Upper lobe of right lung (tissue), 1 donor: ENCODE data around the gene ATP13A4. TPM values are rescaled to one million over a fixed set of nuclear protein-coding genes. Genes with fewer than 3 reads are reported as not detected.

Source experiments
- ATAC-seq: fragments of 200-7000 bp; cut with Tn5 transposase; one replicate; pipeline ENCODE4 v1.9.1; 2020; ENCODE audit warnings: mild to moderate bottlenecking, moderate library complexity
- DNase-seq: peaks from one replicate; pipeline ENCODE4 v3.0.0-alpha.2; 2020
- H3K27ac ChIP-seq: fragments of 200-600 bp; one replicate; pipeline ENCODE4 v1.8.0; 2022
- H3K27me3 ChIP-seq: fragments of 200-600 bp; one replicate; pipeline ENCODE4 v1.8.0; 2022; ENCODE audit warnings: mild to moderate bottlenecking
- H3K36me3 ChIP-seq: fragments of 200-600 bp; one replicate; pipeline ENCODE4 v1.8.0; 2022
- H3K4me1 ChIP-seq: fragments of 200-600 bp; one replicate; pipeline ENCODE4 v1.8.0; 2022
- H3K4me3 ChIP-seq: fragments of 200-600 bp; one replicate; pipeline ENCODE4 v1.8.0; 2022; ENCODE audit warnings: mild to moderate bottlenecking
- H3K9me3 ChIP-seq: fragments of 200-600 bp; one replicate; pipeline ENCODE4 v1.8.0; 2022
- intact Hi-C: fragments of 100-400 bp; cut with DNase I; formaldehyde crosslinking; loops from one replicate; pipeline ENCODE4 v1.11.0; 2022
- total RNA-seq: library from RNA; stranded (reverse); fragmentation: NEBNext Ultra II Directional; extraction: Animal tissue kit (Norgen Biotek cat#: 25700); gene quantifications from one replicate; pipeline ENCODE4 v1.2.1, GENCODE V29; 2021
- TF ChIP-seq, protein P1 (sequence below): fragments of 200-600 bp; IDR thresholded peaks from one replicate; pipeline ENCODE4 v1.8.0; 2022; ENCODE audit warnings: antibody characterized with exemption
- donor health status: DM: no; HTN: yes; CAD: no; lungs with severe emphysema.

ATP13A4 gene
- total RNA-seq, 1 donor from 2014 or later: 248 TPM

DNA sequence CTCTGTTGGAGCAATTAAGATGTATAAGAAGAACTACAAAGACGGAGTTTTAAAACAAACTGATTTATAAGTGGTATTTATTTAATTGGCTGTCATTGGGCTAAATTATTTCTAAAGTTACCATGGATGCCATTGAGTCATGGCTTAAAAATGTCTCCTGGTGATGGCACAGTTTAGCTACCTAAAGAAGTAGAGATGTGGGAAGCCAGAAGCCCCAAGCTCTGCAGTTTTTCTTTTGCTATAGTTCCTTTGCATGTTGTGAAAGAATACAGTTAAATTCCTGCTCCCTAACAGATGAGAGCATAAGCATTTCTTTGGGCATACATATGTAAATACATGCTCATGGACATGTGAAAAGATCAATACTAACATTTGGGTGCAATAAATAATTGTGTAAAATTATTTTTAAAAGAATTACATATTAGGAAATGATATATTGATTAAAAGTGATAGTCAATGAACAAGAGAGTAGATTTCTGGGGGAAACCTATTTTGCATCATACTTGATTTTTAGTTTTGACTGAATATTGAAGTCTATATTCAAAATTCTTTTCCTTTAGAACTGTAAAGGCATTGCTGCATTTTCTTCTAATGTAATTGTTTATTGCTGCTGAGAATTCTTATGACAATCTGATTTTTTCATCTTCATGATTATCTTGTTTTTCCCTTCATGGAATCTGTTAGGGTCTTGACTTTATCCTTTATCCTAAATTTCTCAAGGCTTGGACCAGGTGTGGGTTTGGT, 40.4 kb upstream of the ATP13A4 start:
- Histone ChIP-seq H3K36me3 (peaks cover 11% of the 10 kb centered on the region), H3K4me3 (no peak overlapping the region), H3K9me3 (no peaks in the 10 kb centered on the region), H3K27ac (no peak overlapping the region), H3K4me1 (peaks cover 26% of the 10 kb centered on the region), H3K27me3 (no peaks in the 10 kb centered on the region)
- no peak for DNase-seq
- no peak for ATAC-seq
- TF ChIP-seq, protein P1, sequence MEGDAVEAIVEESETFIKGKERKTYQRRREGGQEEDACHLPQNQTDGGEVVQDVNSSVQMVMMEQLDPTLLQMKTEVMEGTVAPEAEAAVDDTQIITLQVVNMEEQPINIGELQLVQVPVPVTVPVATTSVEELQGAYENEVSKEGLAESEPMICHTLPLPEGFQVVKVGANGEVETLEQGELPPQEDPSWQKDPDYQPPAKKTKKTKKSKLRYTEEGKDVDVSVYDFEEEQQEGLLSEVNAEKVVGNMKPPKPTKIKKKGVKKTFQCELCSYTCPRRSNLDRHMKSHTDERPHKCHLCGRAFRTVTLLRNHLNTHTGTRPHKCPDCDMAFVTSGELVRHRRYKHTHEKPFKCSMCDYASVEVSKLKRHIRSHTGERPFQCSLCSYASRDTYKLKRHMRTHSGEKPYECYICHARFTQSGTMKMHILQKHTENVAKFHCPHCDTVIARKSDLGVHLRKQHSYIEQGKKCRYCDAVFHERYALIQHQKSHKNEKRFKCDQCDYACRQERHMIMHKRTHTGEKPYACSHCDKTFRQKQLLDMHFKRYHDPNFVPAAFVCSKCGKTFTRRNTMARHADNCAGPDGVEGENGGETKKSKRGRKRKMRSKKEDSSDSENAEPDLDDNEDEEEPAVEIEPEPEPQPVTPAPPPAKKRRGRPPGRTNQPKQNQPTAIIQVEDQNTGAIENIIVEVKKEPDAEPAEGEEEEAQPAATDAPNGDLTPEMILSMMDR: no peak
- intact Hi-C loops: no loop called here

- Histone ChIP-seq H3K36me3 (peaks cover 11% of the 10 kb centered on the region), H3K4me3 (peak overlapping the region; percentile 97), H3K27ac (peak overlapping the region; percentile 93), H3K4me1 (peaks cover 26% of the 10 kb centered on the region), H3K27me3 (no peaks in the 10 kb centered on the region), H3K9me3 (no peaks in the 10 kb centered on the region)
- TF ChIP-seq, protein P1: no peak
- no peak for ATAC-seq
- DNase-seq: no peak
- intact Hi-C loops: no loop called here
Measured at GRCh38 chr3:193593668-193594030, 39.0 kb upstream of the ATP13A4 start.

DNA sequence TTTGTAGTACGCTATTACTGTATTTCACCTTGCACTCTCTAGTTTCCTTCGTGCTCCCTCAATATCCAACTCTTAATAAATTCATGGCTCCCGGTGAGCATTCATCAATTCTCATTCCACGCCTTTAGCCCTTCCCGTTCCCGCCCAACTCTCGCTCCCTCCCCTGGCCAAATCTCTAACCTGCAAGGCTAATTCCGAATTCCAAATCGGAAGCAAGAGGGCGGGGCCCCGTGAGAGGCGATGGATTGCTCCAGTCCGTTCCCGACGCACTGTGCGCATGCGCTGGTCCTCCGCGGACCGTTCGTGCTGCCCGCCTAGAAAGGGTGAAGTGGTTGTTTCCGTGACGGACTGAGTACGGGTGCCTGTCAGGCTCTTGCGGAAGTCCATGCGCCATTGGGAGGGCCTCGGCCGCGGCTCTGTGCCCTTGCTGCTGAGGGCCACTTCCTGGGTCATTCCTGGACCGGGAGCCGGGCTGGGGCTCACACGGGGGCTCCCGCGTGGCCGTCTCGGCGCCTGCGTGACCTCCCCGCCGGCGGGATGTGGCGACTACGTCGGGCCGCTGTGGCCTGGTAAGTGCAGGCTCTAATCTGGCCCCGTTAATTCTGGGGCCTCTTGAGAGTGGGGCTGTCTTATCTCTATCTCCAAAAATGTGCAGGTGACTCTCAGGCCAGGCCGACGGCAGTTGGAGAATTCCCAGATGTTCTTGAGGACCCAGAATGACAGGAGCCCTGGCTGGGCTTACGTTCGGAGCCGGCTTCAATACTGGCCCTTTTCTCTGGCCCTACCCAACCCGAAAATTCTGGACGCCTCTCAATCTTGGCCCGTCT, 38.4 kb upstream of the ATP13A4 start, which contains the start of gene OPA1:
Gene OPA1, plus strand, starts transcription at position 368 of the 827 bp plus-strand sequence. Its CDS starts 170 bp downstream, at position 538.
- intact Hi-C loops: no loop called here
- H3K27ac ChIP-seq: peak within 1 kb of the TSS; percentile 93
- H3K9me3 ChIP-seq: no peaks in the 10 kb centered on the region
- DNase-seq (peak; percentile 99), ATAC-seq (peak; percentile 98)
- no peaks in the 10 kb centered on the region for H3K27me3 ChIP-seq
- H3K4me3 ChIP-seq: peak within 1 kb of the TSS; percentile 97
- H3K4me1 ChIP-seq: peaks cover 26% of the 10 kb centered on the region
- TF ChIP-seq, protein P1: peak; percentile 45
- peaks cover 11% of the 10 kb centered on the region for H3K36me3 ChIP-seq

DNA sequence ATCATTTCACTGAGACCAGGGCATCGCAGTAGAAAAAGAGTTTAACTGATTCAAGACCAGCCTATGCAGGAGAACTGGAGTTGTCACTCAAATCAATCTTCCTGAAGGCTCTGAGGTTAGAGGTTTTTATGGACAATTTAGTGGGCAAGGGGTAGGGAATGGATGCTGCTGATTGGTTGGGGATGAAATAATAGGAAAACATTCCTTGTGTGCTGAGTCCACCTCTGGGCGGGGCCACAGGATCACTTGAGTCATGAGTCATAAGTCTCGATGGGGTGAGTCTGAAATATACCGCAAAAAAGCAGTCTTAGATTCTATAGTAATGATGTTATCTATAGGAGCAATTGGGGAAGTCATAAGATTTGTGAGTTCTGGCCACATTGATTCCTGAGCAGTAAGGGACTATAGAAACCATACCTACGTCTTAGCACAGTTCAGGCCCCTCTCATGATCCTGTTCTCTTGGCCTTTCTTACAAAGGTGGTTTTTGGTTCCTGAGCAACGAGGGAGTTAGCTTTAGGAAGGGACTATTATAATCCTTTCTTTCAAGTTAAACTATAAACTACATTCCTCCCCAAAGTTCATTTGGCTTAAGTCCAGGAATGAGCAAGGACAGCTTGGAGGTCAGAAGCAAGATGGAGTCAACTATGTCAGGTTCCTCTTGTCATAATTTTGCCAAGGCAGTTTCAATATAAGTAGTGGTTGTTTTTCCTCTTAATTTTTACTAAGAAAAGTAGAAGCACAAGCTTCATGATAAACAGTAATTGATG, 35.6 kb upstream of the ATP13A4 start:
- Histone ChIP-seq H3K36me3 (no peaks in the 10 kb centered on the region), H3K4me3 (no peak overlapping the region), H3K27ac (no peak overlapping the region), H3K9me3 (no peaks in the 10 kb centered on the region), H3K27me3 (no peaks in the 10 kb centered on the region), H3K4me1 (peaks cover 21% of the 10 kb centered on the region)
- DNase-seq (no peak), ATAC-seq (no peak)
- TF ChIP-seq, protein P1: no peak
- intact Hi-C loops: no loop called here

GRCh38 chr3:193589616-193590015, 34.9 kb upstream of the ATP13A4 start:
- peaks cover 14% of the 10 kb centered on the region for H3K4me1 ChIP-seq
- H3K4me3 ChIP-seq: no peak overlapping the region
- DNase-seq (no peak), ATAC-seq (no peak)
- H3K9me3 ChIP-seq: no peaks in the 10 kb centered on the region
- H3K27ac ChIP-seq: no peak overlapping the region
- TF ChIP-seq, protein P1: no peak
- no peaks in the 10 kb centered on the region for H3K36me3 ChIP-seq
- no peaks in the 10 kb centered on the region for H3K27me3 ChIP-seq
- intact Hi-C loops: no loop called here
